NCI-H128 (cell line): ENCODE results near the gene SGTB.
"Not testable (repeated sequence)": the region's sequence is repeated elsewhere in the genome, so short reads cannot be mapped to it uniquely, and the experiment has no call there.

ENCODE experiments used
- DNase-seq: peaks from one replicate; lab custom pipeline; 2025; ENCODE audit not compliant: unreplicated experiment; lab: John Stamatoyannopoulos, UW

The SGTB gene

GRCh38 chr5:65674749-65675148, 47.2 kb downstream of the SGTB start:
- DNase-seq, result no peak

- DNase-seq, result no peak
Observed at GRCh38 chr5:65672796-65673195, 49.1 kb downstream of the SGTB start.

- DNase-seq, result no peak
Observed at GRCh38 chr5:65668696-65669095, 53.2 kb downstream of the SGTB start.

- no peak for DNase-seq
Observed at GRCh38 chr5:65663804-65664521, 57.9 kb downstream of the SGTB start.

- no peak for DNase-seq
Observed at GRCh38 chr5:65654713-65655112, 67.2 kb downstream of the SGTB start.

GRCh38 chr5:65651144-65651543, 70.8 kb downstream of the SGTB start:
- DNase-seq, result no peak

GRCh38 chr5:65647941-65648340, 74.0 kb downstream of the SGTB start:
- no peak for DNase-seq

- DNase-seq, result no peak
Observed at GRCh38 chr5:65646938-65647337, 75.0 kb downstream of the SGTB start.

GRCh38 chr5:65640240-65640639, 81.7 kb downstream of the SGTB start:
- no peak for DNase-seq

- no peak for DNase-seq
Observed at GRCh38 chr5:65630981-65631380, 90.9 kb downstream of the SGTB start.

GRCh38 chr5:65625743-65626142, 96.2 kb downstream of the SGTB start:
- no peak for DNase-seq

- peak; percentile 78 for DNase-seq
Observed at GRCh38 chr5:65624571-65625555, 97.0 kb downstream of the SGTB start, which contains the start of the genes SHLD3 and TRAPPC13. TSS of gene SHLD3 (plus strand) at chr5:65625027. CDS start at chr5:65629588, 4,561 bp downstream. TSS of gene TRAPPC13 (plus strand) at chr5:65625027. CDS start at chr5:65625061, 34 bp downstream.

- peak; percentile 78 for DNase-seq
Observed at GRCh38 chr5:65624025-65624570, 97.8 kb downstream of the SGTB start, which contains the start of gene TRIM23. TSS of gene TRIM23 (minus strand) at chr5:65624333. CDS start at chr5:65624274, 59 bp downstream.

GRCh38 chr5:65623482-65623881, 98.4 kb downstream of the SGTB start:
- no peak for DNase-seq

- DNase-seq, result not testable (repeated sequence)
Observed at GRCh38 chr5:65621961-65622360, 99.9 kb downstream of the SGTB start.

GRCh38 chr5:65620021-65620420, 101.9 kb downstream of the SGTB start:
- no peak for DNase-seq
